ENCODE data around the gene AMER1.
"Not testable (repeated sequence)": the region's sequence is repeated elsewhere in the genome, so short reads cannot be mapped to it uniquely, and the experiment has no call there.

AMER1 gene

GRCh38 chrX:64205441-64205734, at the start of gene AMER1:
Gene AMER1 (minus strand): TSS chrX:64205708. CDS start chrX:64193286, 12,422 bp downstream.
- no peak for DNase-seq (ENCODE audit: low spot score)

- DNase-seq (ENCODE audit: low spot score), result no peak
Measured at GRCh38 chrX:64230123-64230970, 24.8 kb upstream of the AMER1 start, which contains the start of gene ASB12. Gene ASB12 (minus strand): TSS chrX:64230607. CDS start chrX:64225650, 4,957 bp downstream.

GRCh38 chrX:64229154-64229553, 23.6 kb upstream of the AMER1 start:
- DNase-seq (ENCODE audit: low spot score), result no peak

- no peak for DNase-seq (ENCODE audit: low spot score)
Measured at GRCh38 chrX:64218023-64218422, 12.5 kb upstream of the AMER1 start.

GRCh38 chrX:64213989-64214388, 8.5 kb upstream of the AMER1 start:
- DNase-seq (ENCODE audit: low spot score), result not testable (repeated sequence)

- peak; percentile 12 for DNase-seq (ENCODE audit: low spot score)
Measured at GRCh38 chrX:64206556-64207162, 1.2 kb upstream of the AMER1 start.

- DNase-seq (ENCODE audit: low spot score), result peak; percentile 92
Measured at GRCh38 chrX:64205735-64206501, 410 bp upstream of the AMER1 start.

GRCh38 chrX:64204701-64205440, 637 bp downstream of the AMER1 start:
- DNase-seq (ENCODE audit: low spot score), result peak; percentile 36

GRCh38 chrX:64204252-64204651, 1.3 kb downstream of the AMER1 start:
- no peak for DNase-seq (ENCODE audit: low spot score)

GRCh38 chrX:64202808-64203325, 2.6 kb downstream of the AMER1 start:
- peak; percentile 11 for DNase-seq (ENCODE audit: low spot score)

- DNase-seq (ENCODE audit: low spot score), result no peak
Measured at GRCh38 chrX:64198036-64198435, 7.5 kb downstream of the AMER1 start.

GRCh38 chrX:64196606-64197005, 8.9 kb downstream of the AMER1 start:
- no peak for DNase-seq (ENCODE audit: low spot score)

- DNase-seq (ENCODE audit: low spot score), result no peak
Measured at GRCh38 chrX:64195862-64196261, 9.6 kb downstream of the AMER1 start.

- no peak for DNase-seq (ENCODE audit: low spot score)
Measured at GRCh38 chrX:64192673-64193072, 12.8 kb downstream of the AMER1 start.

GRCh38 chrX:64192040-64192439, 13.5 kb downstream of the AMER1 start:
- no peak for DNase-seq (ENCODE audit: low spot score)

- DNase-seq (ENCODE audit: low spot score), result no peak
Measured at GRCh38 chrX:64191281-64192010, 14.1 kb downstream of the AMER1 start.

GRCh38 chrX:64190136-64190740, 15.3 kb downstream of the AMER1 start:
- no peak for DNase-seq (ENCODE audit: low spot score)

GRCh38 chrX:64188901-64189300, 16.6 kb downstream of the AMER1 start:
- DNase-seq (ENCODE audit: low spot score), result no peak

GRCh38 chrX:64187762-64188150, 17.8 kb downstream of the AMER1 start:
- DNase-seq (ENCODE audit: low spot score), result no peak

GRCh38 chrX:64186974-64187761, 18.3 kb downstream of the AMER1 start:
- DNase-seq (ENCODE audit: low spot score), result no peak
